ENCODE measurements around the gene NUP50.

Gene NUP50

DNA sequence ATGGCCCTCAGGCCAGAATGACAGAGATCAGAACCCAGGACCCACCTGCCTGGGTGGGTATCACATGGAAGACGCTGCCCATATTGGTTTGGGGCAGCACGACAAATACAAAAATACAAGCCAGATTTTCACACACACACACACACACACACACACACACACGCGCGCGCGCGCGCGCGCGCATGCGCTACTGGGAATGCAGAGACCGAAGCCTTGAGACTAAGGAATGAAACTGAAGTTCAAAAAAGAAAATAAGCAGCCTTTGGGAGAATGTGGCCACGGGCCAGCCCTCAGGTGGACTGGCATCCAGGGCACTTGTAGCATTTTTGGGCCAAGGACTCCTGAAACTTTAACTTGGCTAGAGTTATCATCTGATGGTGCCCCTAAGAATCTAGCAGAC lies 21.3 kb upstream of the NUP50 start:
- no peak for DNase-seq (ENCODE audit: low spot score)
- POLR2A ChIA-PET (ENCODE audit: low non-redundant PET), result no interaction called here

DNA sequence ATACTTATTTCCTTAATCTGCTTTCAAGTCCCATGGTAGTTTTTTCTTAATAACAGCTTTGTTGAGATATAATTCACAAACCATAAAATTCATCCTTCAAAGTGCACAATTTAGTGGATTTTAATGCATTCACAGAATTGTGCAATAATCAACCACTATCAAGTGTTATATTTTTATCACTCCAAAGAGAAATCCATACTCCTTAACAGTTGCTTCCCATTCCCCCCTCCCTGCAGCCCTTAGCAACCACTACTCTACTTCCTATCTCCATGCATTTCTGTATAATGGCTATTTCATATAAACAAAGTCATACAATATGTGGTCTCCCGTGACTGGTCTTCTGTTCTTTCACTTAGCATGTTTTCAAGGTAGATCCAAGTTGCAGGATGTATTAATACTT lies 18.8 kb upstream of the NUP50 start:
- no peak for DNase-seq (ENCODE audit: low spot score)
- ChIA-PET CTCF (no interaction called here), POLR2A (ENCODE audit: low non-redundant PET) (no interaction called here)
- no peak overlapping the region for H3K27ac ChIP-seq
- TF ChIP-seq, protein P1, sequence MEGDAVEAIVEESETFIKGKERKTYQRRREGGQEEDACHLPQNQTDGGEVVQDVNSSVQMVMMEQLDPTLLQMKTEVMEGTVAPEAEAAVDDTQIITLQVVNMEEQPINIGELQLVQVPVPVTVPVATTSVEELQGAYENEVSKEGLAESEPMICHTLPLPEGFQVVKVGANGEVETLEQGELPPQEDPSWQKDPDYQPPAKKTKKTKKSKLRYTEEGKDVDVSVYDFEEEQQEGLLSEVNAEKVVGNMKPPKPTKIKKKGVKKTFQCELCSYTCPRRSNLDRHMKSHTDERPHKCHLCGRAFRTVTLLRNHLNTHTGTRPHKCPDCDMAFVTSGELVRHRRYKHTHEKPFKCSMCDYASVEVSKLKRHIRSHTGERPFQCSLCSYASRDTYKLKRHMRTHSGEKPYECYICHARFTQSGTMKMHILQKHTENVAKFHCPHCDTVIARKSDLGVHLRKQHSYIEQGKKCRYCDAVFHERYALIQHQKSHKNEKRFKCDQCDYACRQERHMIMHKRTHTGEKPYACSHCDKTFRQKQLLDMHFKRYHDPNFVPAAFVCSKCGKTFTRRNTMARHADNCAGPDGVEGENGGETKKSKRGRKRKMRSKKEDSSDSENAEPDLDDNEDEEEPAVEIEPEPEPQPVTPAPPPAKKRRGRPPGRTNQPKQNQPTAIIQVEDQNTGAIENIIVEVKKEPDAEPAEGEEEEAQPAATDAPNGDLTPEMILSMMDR (conservative IDR thresholded peaks at IDR 0.05; ENCODE audit: low read depth), result no peak

More for the DNA sequence above, 21.3 kb upstream of the NUP50 start:
- H3K27ac ChIP-seq, result no peak overlapping the region
- CTCF ChIA-PET, result no interaction called here
- TF ChIP-seq, protein P1 (conservative IDR thresholded peaks at IDR 0.05; ENCODE audit: low read depth), result no peak

DNA sequence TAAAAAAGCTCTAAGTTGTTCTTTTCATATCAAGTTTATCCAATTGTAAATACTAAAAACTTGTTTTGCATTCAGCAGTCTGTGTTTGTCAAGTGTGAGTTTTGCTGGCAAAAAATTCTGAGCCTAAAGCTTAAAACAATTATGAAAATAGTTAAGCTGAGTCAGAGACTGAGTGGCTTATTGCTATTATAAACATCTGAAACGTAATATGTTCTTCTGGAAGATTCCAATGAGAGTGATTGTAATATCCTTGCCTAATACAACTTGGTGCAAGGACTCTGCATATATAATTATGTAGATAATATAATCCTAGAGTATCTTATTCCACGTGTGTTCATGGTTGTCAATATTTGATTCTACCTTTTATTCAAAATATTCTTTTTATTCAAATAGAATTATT lies 14.1 kb upstream of the NUP50 start:
- TF ChIP-seq, protein P1 (conservative IDR thresholded peaks at IDR 0.05; ENCODE audit: low read depth), result no peak
- POLR2A ChIA-PET (ENCODE audit: low non-redundant PET), result no interaction called here
- CTCF ChIA-PET, result no interaction called here
- no peak overlapping the region for H3K27ac ChIP-seq
- no peak for DNase-seq (ENCODE audit: low spot score)

DNA sequence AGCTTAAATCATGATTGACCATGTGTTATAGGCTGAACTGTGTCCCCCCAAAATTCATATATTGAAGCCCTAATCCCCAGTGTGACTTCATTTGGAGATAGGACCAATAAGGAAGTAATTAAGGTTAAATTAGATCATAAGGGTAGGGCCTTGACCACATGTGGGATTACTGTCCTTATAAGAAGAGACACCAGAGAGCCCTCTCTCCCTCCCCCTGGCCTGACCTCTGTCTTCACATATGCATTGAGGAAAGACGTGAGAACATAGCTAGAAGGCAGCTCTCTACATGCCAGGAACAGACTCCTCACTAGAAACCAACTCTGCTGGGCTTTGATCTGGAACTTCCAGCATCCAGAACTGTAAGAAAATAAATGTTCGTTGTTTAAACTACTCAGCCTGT lies 13.6 kb upstream of the NUP50 start:
- DNase-seq (ENCODE audit: low spot score), result no peak
- TF ChIP-seq, protein P1 (conservative IDR thresholded peaks at IDR 0.05; ENCODE audit: low read depth), result no peak
- H3K27ac ChIP-seq, result no peak overlapping the region
- ChIA-PET POLR2A (ENCODE audit: low non-redundant PET) (no interaction called here), CTCF (no interaction called here)

DNA sequence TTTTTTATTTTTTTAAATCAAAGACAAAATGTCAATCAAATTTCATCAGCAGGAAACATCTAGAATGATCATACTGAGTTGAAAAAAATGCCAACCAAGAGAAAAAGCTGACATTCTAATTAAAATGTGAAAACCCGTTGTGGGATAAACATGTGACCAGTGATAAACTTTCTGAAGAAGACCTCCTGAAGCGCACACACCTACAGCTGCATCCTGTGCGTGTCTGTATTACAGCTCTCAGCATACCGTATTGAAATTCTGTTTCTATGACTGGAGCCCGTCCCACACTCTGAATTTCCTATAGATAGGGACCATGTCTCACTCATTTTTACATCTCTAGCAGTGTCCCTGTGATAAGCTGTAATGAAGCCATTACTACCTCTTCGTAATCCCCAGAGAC lies 12.2 kb upstream of the NUP50 start:
- DNase-seq (ENCODE audit: low spot score), result no peak
- no peak overlapping the region for H3K27ac ChIP-seq
- TF ChIP-seq, protein P1 (conservative IDR thresholded peaks at IDR 0.05; ENCODE audit: low read depth), result no peak
- ChIA-PET POLR2A (ENCODE audit: low non-redundant PET) (no interaction called here), CTCF (no interaction called here)

DNA sequence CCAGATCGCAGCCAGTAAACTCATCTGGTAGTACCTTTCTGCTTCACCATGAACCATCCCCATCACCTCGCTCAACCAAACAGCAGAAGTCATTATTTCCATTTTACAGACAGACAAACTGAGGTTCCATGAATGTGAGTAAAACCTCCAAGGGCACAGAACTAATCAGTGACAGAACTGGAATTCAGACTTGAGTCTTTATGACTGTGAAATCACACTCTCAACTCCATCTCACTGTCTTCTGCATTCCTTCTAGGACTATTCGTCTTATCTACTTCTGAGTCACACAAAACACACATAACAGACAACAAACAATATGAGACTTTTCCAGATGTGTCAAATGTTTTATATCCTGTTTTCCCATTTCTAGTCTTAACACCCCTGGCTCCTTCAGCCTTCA lies 9.3 kb upstream of the NUP50 start:
- no peak for DNase-seq (ENCODE audit: low spot score)
- TF ChIP-seq, protein P1 (conservative IDR thresholded peaks at IDR 0.05; ENCODE audit: low read depth), result no peak
- ChIA-PET POLR2A (ENCODE audit: low non-redundant PET) (interaction anchor here (0.6 kb wide), 1 partner anchor 37 kb away, joined by 6 read pairs; no protein-coding TSS in a partner anchor), CTCF (no interaction called here)
- H3K27ac ChIP-seq, result no peak overlapping the region

Data from RWPE1 (cell line).